HepG2 (cell line): ENCODE data around the gene RCOR1. TPM values are rescaled to one million over a fixed set of nuclear protein-coding genes. Genes with fewer than 3 reads are reported as not detected.
A peak's percentile ranks its signal among the peaks of the same experiment; 100 is the strongest.

Experiments used
- FOXK2 ChIP-seq: fragments of 450-650 bp; IDR thresholded peaks from 2 replicates; pipeline ENCODE4 v1.6.1; 2016
- FOXP1 ChIP-seq, 2 experiments: fragments of 450-650 bp in 1 of 2; IDR thresholded peaks; 2 replicates each; pipeline ENCODE4 v1.6.1; 2017 to 2018; ENCODE audit warnings: antibody characterized with exemption in 1 of 2
- HMGXB3 ChIP-seq: sonication (generic); formaldehyde crosslinking; IDR thresholded peaks from 2 replicates; pipeline ENCODE4 v1.4.0; 2020; ENCODE audit warnings: missing genetic modification reagents, borderline replicate concordance
- JUNB ChIP-seq: sonication (generic); formaldehyde crosslinking; IDR thresholded peaks from 2 replicates; pipeline ENCODE4 v1.8.0; 2022; ENCODE audit warnings: missing genetic modification reagents, mild to moderate bottlenecking, borderline replicate concordance
- KLF16 ChIP-seq, 2 experiments: sonication (generic) in 1 of 2; formaldehyde crosslinking in 1 of 2; IDR thresholded peaks; 2 replicates each; pipeline versions ENCODE4 v1.6.1 to v1.8.0; 2016 to 2023; ENCODE audit warnings: missing genetic modification reagents in 2 of 2, missing compliant biosample characterization in 1 of 2
- MLX ChIP-seq: IDR thresholded peaks from 2 replicates; pipeline ENCODE4 v1.6.1; 2016
- NR1H2 ChIP-seq: sonication (generic); formaldehyde crosslinking; IDR thresholded peaks from 2 replicates; pipeline ENCODE4 v1.8.1; 2022; ENCODE audit warnings: low read depth, missing genetic modification reagents, borderline replicate concordance
- ZNF121 ChIP-seq: sonication (generic); formaldehyde crosslinking; IDR thresholded peaks from 2 replicates; pipeline ENCODE4 v1.5.0; 2020; ENCODE audit warnings: mild to moderate bottlenecking, missing genetic modification reagents
- ZNF746 ChIP-seq: sonication (generic); formaldehyde crosslinking; IDR thresholded peaks from 2 replicates; pipeline ENCODE4 v1.8.0; 2022; ENCODE audit warnings: mild to moderate bottlenecking, missing genetic modification reagents
- polyA plus RNA-seq, 8 experiments: library from polyadenylated mRNA; depleted of rRNA in 3 of 8; stranded (reverse) in 7 of 8; unstranded in 1 of 8; fragments of >200 nt; fragmentation: Illumina TruSeq in 4 of 8; extraction: Trizol in 4 of 8; gene quantifications; 2 replicates each; pipeline versions ENCODE4 v1.2.1 to v1.2.3, GENCODE V29; 2011 to 2016; ENCODE audit warnings: low read depth in 4 of 8, missing spikeins in 1 of 8, mixed read lengths in 1 of 8; ENCODE audit not compliant: insufficient read depth in 1 of 8
- total RNA-seq, 5 experiments: library from RNA; depleted of rRNA; stranded (reverse); fragments of >200 nt; fragmentation: Illumina TruSeq; extraction: Trizol; gene quantifications; 2 replicates each; pipeline ENCODE4 v1.2.3, GENCODE V29; 2016; ENCODE audit warnings: low read depth in 1 of 5
- TF ChIP-seq, protein P1 (sequence below), 2 experiments: sonication (generic) in 1 of 2; formaldehyde crosslinking in 1 of 2; IDR thresholded peaks; 2 replicates each; pipeline versions ENCODE4 v1.4.0 to v1.6.1; 2016 to 2020; ENCODE audit warnings: borderline replicate concordance in 1 of 2, low read depth in 1 of 2, mild to moderate bottlenecking in 1 of 2, missing genetic modification reagents in 1 of 2
- TF ChIP-seq, protein P2 (sequence below): sonication (generic); IDR thresholded peaks from 2 replicates; pipeline ENCODE4 v1.6.1; 2016; ENCODE audit warnings: low read depth, borderline replicate concordance
- TF ChIP-seq, protein P3 (sequence below): sonication (generic); formaldehyde crosslinking; IDR thresholded peaks from 2 replicates; pipeline ENCODE4 v1.4.0; 2020; ENCODE audit warnings: missing genetic modification reagents, low read depth, mild to moderate bottlenecking, borderline replicate concordance
- TF ChIP-seq, protein P4 (sequence below): sonication (generic); formaldehyde crosslinking; IDR thresholded peaks from 2 replicates; pipeline ENCODE4 v1.5.0; 2020; ENCODE audit warnings: missing genetic modification reagents, mild to moderate bottlenecking, borderline replicate concordance
- TF ChIP-seq, protein P5 (sequence below): IDR thresholded peaks from 2 replicates; pipeline ENCODE4 v1.6.1; 2012; ENCODE audit warnings: inconsistent platforms

RCOR1 gene
- total and polyA plus RNA-seq, 2 of the 13 experiments (the other 11 are each of a cell fraction or from before 2014, with no cell fraction given): 10.2 to 11.1 TPM

- TF ChIP-seq, protein P1, sequence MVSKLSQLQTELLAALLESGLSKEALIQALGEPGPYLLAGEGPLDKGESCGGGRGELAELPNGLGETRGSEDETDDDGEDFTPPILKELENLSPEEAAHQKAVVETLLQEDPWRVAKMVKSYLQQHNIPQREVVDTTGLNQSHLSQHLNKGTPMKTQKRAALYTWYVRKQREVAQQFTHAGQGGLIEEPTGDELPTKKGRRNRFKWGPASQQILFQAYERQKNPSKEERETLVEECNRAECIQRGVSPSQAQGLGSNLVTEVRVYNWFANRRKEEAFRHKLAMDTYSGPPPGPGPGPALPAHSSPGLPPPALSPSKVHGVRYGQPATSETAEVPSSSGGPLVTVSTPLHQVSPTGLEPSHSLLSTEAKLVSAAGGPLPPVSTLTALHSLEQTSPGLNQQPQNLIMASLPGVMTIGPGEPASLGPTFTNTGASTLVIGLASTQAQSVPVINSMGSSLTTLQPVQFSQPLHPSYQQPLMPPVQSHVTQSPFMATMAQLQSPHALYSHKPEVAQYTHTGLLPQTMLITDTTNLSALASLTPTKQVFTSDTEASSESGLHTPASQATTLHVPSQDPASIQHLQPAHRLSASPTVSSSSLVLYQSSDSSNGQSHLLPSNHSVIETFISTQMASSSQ (IDR thresholded peaks at IDR 0.05; ENCODE audit: low read depth): no peak
- TF ChIP-seq, protein P1 (CRISPR knock-in tag; IDR thresholded peaks at IDR 0.05; ENCODE audit: borderline replicate concordance): 0 out of 2 replicates have a peak, but pooled peaks have one; percentile 17
- TF ChIP-seq NR1H2 (CRISPR knock-in tag) (no peak), JUNB (CRISPR knock-in tag) (no peak), MLX (CRISPR knock-in tag) (no peak), ZNF121 (CRISPR knock-in tag) (no peak), FOXP1 (IDR thresholded peaks at IDR 0.05) (no peak), FOXP1 (CRISPR knock-in tag; IDR thresholded peaks at IDR 0.05) (no peak), HMGXB3 (CRISPR knock-in tag) (no peak), FOXK2 (no peak), KLF16 (CRISPR knock-in tag; IDR thresholded peaks at IDR 0.05) (no peak), ZNF746 (CRISPR knock-in tag) (no peak)
- TF ChIP-seq, protein P2, sequence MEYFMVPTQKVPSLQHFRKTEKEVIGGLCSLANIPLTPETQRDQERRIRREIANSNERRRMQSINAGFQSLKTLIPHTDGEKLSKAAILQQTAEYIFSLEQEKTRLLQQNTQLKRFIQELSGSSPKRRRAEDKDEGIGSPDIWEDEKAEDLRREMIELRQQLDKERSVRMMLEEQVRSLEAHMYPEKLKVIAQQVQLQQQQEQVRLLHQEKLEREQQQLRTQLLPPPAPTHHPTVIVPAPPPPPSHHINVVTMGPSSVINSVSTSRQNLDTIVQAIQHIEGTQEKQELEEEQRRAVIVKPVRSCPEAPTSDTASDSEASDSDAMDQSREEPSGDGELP: no peak
- TF ChIP-seq, protein P3, sequence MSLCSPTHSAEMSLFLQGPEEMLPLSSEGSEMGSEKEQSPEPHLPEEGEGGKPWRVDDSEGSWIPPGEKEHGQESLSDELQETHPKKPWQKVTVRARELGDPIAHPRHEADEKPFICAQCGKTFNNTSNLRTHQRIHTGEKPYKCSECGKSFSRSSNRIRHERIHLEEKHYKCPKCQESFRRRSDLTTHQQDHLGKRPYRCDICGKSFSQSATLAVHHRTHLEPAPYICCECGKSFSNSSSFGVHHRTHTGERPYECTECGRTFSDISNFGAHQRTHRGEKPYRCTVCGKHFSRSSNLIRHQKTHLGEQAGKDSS: no peak
- TF ChIP-seq, protein P4, sequence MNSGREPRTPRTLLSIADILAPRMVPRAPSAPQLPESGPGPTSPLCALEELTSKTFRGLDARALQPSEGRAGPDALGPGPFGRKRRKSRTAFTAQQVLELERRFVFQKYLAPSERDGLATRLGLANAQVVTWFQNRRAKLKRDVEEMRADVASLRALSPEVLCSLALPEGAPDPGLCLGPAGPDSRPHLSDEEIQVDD (CRISPR knock-in tag): no peak; the same call in 1 of the 2 replicates
- TF ChIP-seq, protein P5, sequence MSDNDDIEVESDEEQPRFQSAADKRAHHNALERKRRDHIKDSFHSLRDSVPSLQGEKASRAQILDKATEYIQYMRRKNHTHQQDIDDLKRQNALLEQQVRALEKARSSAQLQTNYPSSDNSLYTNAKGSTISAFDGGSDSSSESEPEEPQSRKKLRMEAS: 0 out of 2 replicates have a peak, but pooled peaks have one; percentile 40
Measured at GRCh38 chr14:102776761-102777710, 184.6 kb downstream of the RCOR1 start, which contains the start of gene TRAF3 (continued).
